GM15510 (cell line): ENCODE results near the gene PTRHD1.

Experiments
- POLR2A ChIP-seq: IDR thresholded peaks from 3 replicates; pipeline ENCODE4 v1.6.1; 2011; ENCODE audit warnings: borderline replicate concordance; ENCODE audit not compliant: insufficient read length; ENCODE audit errors: extremely low read depth

The PTRHD1 gene

GRCh38 chr2:24791452-24791851 is 1.7 kb downstream of the PTRHD1 start:
- TF ChIP-seq POLR2A: no peak

- no peak for TF ChIP-seq POLR2A
These were observed 4.4 kb downstream of the PTRHD1 start for GRCh38 chr2:24788816-24789215.

- no peak for TF ChIP-seq POLR2A
These were observed 5.7 kb downstream of the PTRHD1 start for GRCh38 chr2:24787532-24787931.

GRCh38 chr2:24785671-24786321 is 7.4 kb downstream of the PTRHD1 start:
- TF ChIP-seq POLR2A: no peak

- TF ChIP-seq POLR2A: no peak
These were observed 9.6 kb downstream of the PTRHD1 start for GRCh38 chr2:24783641-24784040.

GRCh38 chr2:24779116-24779515 is 14.1 kb downstream of the PTRHD1 start:
- no peak for TF ChIP-seq POLR2A

- TF ChIP-seq POLR2A: no peak
These were observed 18.8 kb downstream of the PTRHD1 start for GRCh38 chr2:24774373-24774772.

- TF ChIP-seq POLR2A: no peak
These were observed 21.2 kb downstream of the PTRHD1 start for GRCh38 chr2:24771764-24772586.

- no peak for TF ChIP-seq POLR2A
These were observed 22.1 kb downstream of the PTRHD1 start for GRCh38 chr2:24771061-24771460.

- no peak for TF ChIP-seq POLR2A
These were observed 24.6 kb downstream of the PTRHD1 start for GRCh38 chr2:24768601-24769000.

GRCh38 chr2:24768013-24768412 is 25.2 kb downstream of the PTRHD1 start:
- no peak for TF ChIP-seq POLR2A

GRCh38 chr2:24766609-24767008 is 26.6 kb downstream of the PTRHD1 start:
- no peak for TF ChIP-seq POLR2A

GRCh38 chr2:24763843-24764242 is 29.3 kb downstream of the PTRHD1 start:
- no peak for TF ChIP-seq POLR2A

GRCh38 chr2:24762518-24762917 is 30.7 kb downstream of the PTRHD1 start:
- TF ChIP-seq POLR2A: no peak

- no peak for TF ChIP-seq POLR2A
These were observed 31.3 kb downstream of the PTRHD1 start for GRCh38 chr2:24761866-24762265.

- TF ChIP-seq POLR2A: no peak
These were observed 36.4 kb downstream of the PTRHD1 start for GRCh38 chr2:24756789-24757188.

GRCh38 chr2:24754985-24755705 is 38.0 kb downstream of the PTRHD1 start:
- no peak for TF ChIP-seq POLR2A
